K562 (cell line): ENCODE measurements around the gene SVBP. TPM values are rescaled to one million over a fixed set of nuclear protein-coding genes. Genes with fewer than 3 reads are reported as not detected.

Experiments used
- CBX8 ChIP-seq: fragments of 200-600 bp; sonication (generic); IDR thresholded peaks from 2 replicates; pipeline ENCODE4 v1.6.1; 2012; ENCODE audit warnings: borderline replicate concordance, mixed run types, low read depth, mild to moderate bottlenecking, moderate library complexity, mixed read lengths, low read length, control low read depth, inconsistent platforms; ENCODE audit not compliant: poor library complexity, severe bottlenecking; ENCODE audit errors: extremely low read depth
- CEBPZ ChIP-seq: fragments of 150-350 bp; IDR thresholded peaks from 2 replicates; pipeline ENCODE4 v1.6.1; 2014; ENCODE audit warnings: low read depth, mild to moderate bottlenecking, low read length, borderline replicate concordance
- CREBBP ChIP-seq: IDR thresholded peaks from one replicate; pipeline ENCODE4 v1.6.1; 2012; ENCODE audit warnings: low read depth, mild to moderate bottlenecking, control low read depth, inconsistent platforms, low read length
- DDX20 ChIP-seq: fragments of 450-650 bp; IDR thresholded peaks from 2 replicates; pipeline ENCODE4 v1.6.1; 2016; ENCODE audit warnings: missing genetic modification characterization, low read depth, mild to moderate bottlenecking, missing compliant biosample characterization, moderate library complexity
- IFI16 ChIP-seq: fragments of 250-450 bp; sonication (Bioruptor Pico); IDR thresholded peaks from 2 replicates; pipeline ENCODE4 v2.1.2; 2022; ENCODE audit warnings: mild to moderate bottlenecking, inconsistent platforms
- MECOM ChIP-seq: fragments of 250-450 bp; sonication (Bioruptor Pico); IDR thresholded peaks from 2 replicates; pipeline ENCODE4 v1.8.0; 2022; ENCODE audit warnings: inconsistent platforms
- NR4A1 ChIP-seq, 2 experiments: fragments of 250-450 bp in 1 of 2; fragments of 450-650 bp in 1 of 2; sonication (Bioruptor Pico) in 1 of 2; IDR thresholded peaks; 2 replicates each; pipeline versions ENCODE4 v1.4.0 to v1.6.1; 2016 to 2020; ENCODE audit warnings: mild to moderate bottlenecking in 2 of 2, missing compliant biosample characterization in 1 of 2, missing genetic modification characterization in 1 of 2, moderate library complexity in 1 of 2
- RBM14 ChIP-seq: fragments of 200-400 bp; formaldehyde crosslinking; IDR thresholded peaks from 2 replicates; pipeline ENCODE4 v1.6.1; 2018; ENCODE audit warnings: low read depth, mild to moderate bottlenecking, low read length, moderate library complexity, borderline replicate concordance; ENCODE audit not compliant: insufficient read depth
- ZBTB5 ChIP-seq: fragments of 450-650 bp; IDR thresholded peaks from 2 replicates; pipeline ENCODE4 v1.6.1; 2017; ENCODE audit warnings: antibody characterized with exemption
- ZNF143 ChIP-seq: sonication (generic); formaldehyde crosslinking; IDR thresholded peaks from 2 replicates; pipeline ENCODE4 v1.9.0; 2022; ENCODE audit warnings: mild to moderate bottlenecking, missing genetic modification reagents
- polyA plus RNA-seq, 8 experiments: library from polyadenylated mRNA; depleted of rRNA in 4 of 8; stranded (reverse) in 5 of 8; unstranded in 3 of 8; fragments of >200 nt; fragmentation: Nextera tagmentation in 2 of 8; fragmentation: Illumina TruSeq in 1 of 8; extraction: Ambion mirVana in 2 of 8; extraction: Trizol in 1 of 8; gene quantifications; 2 replicates each; pipeline versions ENCODE4 v1.2.1 to v1.2.3, GENCODE V29; 2011 to 2014; ENCODE audit warnings: inconsistent platforms in 1 of 8, missing spikeins in 1 of 8
- total RNA-seq, 7 experiments: library from RNA; depleted of rRNA in 6 of 7; stranded (reverse); fragments of >200 nt in 6 of 7; fragmentation: Illumina TruSeq in 2 of 7; extraction: Trizol in 2 of 7; gene quantifications; 2 replicates each; pipeline versions ENCODE4 v1.2.1 to v1.2.3, GENCODE V29; 2011 to 2021; ENCODE audit warnings: low replicate concordance in 1 of 7
- TF ChIP-seq, protein P1 (sequence below), 2 experiments: fragments of 450-650 bp; IDR thresholded peaks; 2 replicates each; pipeline ENCODE4 v1.6.1; 2016; ENCODE audit warnings: mild to moderate bottlenecking in 2 of 2, borderline replicate concordance in 1 of 2, low read depth in 1 of 2, moderate library complexity in 1 of 2

SVBP gene
- total and polyA plus RNA-seq, 9 of the 15 experiments (the other 6 are each of a cell fraction or from before 2014, with no cell fraction given), result 31.7 to 49.7 (median 40.0) TPM

GRCh38 chr1:42825036-42825851, 8.0 kb upstream of the SVBP start (continued):
- TF ChIP-seq, protein P1, sequence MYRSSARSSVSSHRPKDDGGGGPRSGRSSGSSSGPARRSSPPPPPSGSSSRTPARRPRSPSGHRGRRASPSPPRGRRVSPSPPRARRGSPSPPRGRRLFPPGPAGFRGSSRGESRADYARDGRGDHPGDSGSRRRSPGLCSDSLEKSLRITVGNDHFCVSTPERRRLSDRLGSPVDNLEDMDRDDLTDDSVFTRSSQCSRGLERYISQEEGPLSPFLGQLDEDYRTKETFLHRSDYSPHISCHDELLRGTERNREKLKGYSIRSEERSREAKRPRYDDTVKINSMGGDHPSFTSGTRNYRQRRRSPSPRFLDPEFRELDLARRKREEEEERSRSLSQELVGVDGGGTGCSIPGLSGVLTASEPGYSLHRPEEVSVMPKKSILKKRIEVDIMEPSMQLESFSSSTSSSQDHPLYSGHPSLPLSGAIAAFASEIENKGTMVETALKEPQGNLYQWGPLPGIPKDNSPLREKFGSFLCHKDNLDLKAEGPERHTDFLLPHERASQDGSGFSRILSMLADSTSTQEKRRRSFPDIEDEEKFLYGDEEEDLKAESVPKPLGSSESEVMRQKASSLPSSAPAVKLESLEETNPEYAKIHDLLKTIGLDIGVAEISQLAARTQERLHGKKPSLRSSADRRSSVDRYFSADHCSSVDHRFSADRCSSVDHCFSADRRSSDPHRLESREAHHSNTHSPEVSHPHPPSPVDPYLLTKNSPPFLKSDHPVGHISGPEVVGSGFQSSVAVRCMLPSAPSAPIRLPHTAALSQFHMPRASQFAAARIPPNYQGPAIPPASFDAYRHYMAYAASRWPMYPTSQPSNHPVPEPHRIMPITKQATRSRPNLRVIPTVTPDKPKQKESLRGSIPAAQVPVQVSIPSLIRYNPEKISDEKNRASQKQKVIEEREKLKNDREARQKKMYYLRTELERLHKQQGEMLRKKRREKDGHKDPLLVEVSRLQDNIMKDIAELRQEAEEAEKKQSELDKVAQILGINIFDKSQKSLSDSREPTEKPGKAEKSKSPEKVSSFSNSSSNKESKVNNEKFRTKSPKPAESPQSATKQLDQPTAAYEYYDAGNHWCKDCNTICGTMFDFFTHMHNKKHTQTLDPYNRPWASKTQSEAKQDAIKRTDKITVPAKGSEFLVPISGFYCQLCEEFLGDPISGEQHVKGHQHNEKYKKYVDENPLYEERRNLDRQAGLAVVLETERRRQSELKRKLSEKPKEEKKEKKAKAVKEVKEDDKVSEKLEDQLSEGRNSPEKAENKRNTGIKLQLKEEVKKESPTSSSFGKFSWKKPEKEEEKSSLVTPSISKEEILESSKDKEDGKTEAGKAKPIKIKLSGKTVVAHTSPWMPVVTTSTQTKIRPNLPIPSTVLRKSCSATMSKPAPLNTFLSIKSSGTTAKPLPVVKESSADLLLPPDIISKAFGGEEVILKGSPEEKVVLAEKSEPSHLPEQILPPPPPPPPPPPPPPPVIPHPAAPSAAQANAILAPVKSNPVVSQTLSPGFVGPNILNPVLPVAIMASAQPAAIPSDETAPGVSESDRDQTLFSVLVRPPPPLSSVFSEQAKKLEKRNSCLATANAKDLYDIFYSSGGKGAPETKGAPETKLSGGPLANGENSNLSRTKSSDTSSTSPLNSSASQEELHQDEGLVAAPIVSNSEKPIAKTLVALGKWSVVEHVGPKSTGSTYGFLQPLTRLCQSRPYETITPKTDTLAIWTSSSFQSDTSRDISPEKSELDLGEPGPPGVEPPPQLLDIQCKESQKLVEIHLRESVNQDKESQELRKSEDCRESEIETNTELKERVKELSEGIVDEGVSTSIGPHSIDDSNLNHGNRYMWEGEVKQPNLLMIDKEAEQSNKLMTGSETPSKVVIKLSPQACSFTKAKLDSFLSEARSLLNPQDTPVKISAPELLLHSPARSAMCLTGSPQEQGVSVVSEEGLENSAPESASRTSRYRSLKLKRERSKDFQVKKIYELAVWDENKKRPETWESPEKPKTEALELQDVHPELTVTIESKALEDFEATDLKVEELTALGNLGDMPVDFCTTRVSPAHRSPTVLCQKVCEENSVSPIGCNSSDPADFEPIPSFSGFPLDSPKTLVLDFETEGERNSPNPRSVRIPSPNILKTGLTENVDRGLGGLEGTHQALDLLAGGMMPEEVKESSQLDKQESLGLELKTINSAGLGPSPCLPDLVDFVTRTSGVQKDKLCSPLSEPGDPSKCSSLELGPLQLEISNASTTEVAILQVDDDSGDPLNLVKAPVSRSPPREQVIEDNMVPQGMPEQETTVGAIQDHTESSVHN (IDR thresholded peaks at IDR 0.05; ENCODE audit: borderline replicate concordance in 1 of 2, low read depth in 1 of 2), result peak; percentile 75 to 88; a peak in 2 of 4 replicates
- TF ChIP-seq CBX8 (no peak), DDX20 (tag) (peak; percentile 69; the same call in 1 of the 2 replicates), ZNF143 (CRISPR knock-in tag) (no peak), RBM14 (no peak), ZBTB5 (no peak), CEBPZ (no peak), NR4A1 (CRISPR knock-in tag; IDR thresholded peaks at IDR 0.05) (no peak), NR4A1 (tag; IDR thresholded peaks at IDR 0.05) (peak; percentile 83), IFI16 (CRISPR knock-in tag) (no peak), CREBBP (no peak), MECOM (CRISPR knock-in tag) (peak; percentile 73)
